ENCODE measurements around the gene TNS1.

TNS1 gene

GRCh38 chr2:217830807-217831206 is 172.0 kb downstream of the TNS1 start:
- DNase-seq (ENCODE audit: low read depth) = no peak

DNA sequence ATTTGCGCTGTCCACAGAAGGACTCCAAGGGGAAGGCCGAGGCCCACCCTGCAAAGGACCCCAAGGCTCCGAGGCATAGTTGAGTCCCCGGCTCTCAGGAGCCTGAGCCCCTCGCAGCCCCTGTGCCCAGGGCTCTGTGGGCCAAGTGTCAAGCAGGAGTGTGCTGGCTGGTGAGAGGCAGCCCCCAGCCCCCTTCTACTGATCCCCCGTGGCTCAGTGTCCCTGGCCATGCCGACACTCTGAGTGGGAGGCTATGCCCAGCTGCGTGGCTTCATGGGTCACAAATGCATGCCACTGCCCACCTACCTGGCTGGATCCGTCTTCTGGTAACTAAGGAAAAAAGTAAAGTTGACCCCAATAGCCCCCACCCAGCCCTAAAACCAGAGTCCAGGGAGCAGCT is 172.7 kb downstream of the TNS1 start:
- no peak for DNase-seq (ENCODE audit: low read depth)

- no peak for DNase-seq (ENCODE audit: low read depth)
Measured at GRCh38 chr2:217829420-217829819, 173.4 kb downstream of the TNS1 start.

DNA sequence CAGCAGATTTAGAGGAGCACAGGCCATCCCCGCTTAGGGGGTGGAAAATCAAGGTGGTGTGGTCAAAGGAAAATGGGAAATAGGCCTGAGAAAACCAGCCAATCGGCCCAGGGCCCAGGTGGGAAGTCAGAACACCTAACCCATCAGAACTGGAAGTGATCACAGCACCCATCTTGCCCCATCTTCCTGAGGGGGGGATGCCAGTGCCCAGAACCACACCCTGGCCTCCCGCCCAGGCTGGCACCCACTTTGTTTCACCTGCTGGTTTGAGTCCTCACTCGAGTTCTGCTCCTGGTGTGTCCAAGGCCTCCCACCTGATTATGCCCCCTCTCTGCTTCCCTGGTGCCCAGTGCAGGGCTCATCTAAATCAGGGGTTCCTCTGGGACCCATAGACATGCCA is 174.5 kb downstream of the TNS1 start:
- DNase-seq (ENCODE audit: low read depth) = no peak

DNA sequence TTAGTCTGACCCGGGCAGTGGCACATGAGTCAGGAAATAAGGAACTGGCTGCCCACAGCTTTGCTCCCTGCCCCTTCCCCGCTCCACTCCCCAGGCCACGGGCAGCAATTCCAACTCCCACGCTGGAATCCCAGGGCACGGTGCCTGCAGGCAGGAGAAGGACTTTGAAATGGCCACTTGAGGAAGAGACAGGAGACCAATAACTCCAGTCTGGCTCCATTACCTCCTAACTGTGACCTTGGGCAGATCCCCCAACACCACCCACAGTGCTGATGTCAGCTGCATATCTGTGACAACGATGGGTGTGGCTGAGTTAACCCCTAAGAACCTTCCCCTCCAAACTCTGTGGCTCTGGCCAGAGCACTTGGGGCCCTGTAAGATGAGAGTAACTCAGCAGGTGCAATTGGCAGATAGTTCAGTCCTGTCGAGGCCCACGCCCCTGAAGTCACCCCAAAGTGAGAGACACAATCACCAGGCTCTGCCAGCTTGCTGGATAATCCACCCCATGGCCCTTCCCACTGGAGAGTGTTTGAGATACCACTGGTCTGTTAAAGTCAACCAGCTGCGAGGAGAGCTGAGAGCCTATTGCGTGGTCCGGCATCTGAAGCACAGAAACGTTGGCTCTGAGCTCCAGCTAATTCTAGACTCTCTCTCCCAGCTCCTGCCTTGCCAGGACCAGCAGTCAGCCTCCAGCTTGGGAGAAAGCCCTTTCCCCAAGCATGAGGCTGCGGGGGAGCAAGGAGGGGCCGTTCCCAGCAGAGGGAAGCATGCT is 175.2 kb downstream of the TNS1 start:
- DNase-seq (ENCODE audit: low read depth) = no peak

DNA sequence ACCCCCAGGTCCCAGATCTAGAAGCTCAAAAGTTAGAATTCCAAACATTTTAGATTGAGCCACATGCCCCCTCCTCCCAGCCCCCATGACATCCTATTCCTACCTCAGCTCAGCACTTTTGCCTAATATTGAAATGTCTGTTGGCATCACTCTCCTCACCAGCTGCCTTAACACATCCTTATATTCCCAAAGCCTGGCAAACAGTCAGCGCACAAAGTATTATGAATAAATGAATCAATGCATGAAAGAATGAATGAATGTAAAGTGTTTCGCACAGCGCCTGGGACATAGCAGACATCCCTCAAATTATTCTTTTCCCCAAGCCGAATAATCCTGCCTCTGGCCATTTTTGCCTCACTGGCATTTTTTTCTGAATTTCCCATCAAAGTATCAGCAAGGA is 175.8 kb downstream of the TNS1 start:
- no peak for DNase-seq (ENCODE audit: low read depth)

GRCh38 chr2:217826520-217826919 is 176.3 kb downstream of the TNS1 start:
- no peak for DNase-seq (ENCODE audit: low read depth)

GRCh38 chr2:217825469-217826235 is 177.1 kb downstream of the TNS1 start:
- no peak for DNase-seq (ENCODE audit: low read depth)

DNA sequence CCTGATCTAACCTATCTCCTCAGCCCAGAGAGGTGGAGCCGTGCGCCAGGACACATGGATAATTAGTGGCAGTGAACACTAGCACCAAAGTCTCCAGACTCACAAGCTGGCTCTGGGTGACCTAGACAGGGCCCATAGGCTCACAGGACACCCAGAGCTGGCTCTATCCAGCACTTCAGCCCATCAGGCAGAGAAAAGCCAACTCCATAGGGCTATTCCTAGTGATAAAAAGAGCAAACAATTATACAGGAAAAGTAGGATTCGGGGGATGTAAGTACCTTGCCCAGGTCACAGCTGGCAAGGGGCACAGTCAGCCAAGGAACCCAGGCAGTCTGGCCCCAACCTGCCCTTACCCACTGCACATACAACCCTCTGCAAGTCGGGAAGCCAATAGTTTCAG is 178.6 kb downstream of the TNS1 start:
- DNase-seq (ENCODE audit: low read depth) = no peak

GRCh38 chr2:217823626-217824025 is 179.2 kb downstream of the TNS1 start:
- no peak for DNase-seq (ENCODE audit: low read depth)

DNA sequence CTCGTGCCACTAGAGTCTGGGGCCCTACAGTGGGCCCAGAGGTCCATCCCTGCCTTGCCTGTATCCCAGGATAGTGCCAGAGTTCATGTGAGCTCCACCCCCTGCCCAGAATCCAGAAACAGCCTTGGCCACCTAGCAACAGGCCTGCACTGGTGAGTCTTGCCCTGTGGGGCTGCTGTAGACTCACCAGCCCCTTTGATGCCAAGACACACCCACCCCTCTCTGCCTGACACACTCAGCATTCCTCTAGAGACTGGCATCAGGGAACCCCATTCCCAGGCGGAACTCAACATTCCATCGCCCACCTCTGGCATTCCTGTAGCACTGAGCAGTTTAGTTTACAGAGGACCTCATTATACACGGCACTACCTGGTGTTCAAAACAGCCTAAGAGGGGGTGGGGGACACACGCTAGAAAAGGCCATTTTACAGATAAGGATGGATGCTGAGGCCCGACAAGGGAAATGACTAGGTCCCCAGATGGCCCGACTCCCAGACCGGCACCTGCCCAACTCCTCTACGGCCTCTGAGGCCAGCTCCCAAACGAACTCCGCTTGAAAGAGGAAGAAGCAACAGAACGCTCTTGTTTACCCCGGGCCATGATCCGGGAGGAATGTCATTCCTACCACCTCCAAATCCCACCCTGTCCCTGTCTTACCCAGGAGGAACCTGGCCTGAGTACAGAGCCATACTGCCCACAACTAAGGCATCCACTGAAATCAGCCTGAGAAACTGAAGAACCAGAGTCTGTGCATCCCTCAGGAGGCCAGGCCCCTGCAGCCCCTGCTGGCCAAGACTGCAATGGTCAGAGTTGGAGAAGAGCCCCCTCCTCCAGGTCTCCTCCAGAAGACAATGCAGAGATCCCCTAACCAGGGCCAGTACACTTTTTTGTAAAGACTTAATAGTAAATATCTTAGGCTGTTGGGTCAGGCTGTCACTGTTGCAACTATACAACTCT is 180.2 kb downstream of the TNS1 start:
- no peak for DNase-seq (ENCODE audit: low read depth)

GRCh38 chr2:217821536-217822147 is 181.2 kb downstream of the TNS1 start:
- DNase-seq (ENCODE audit: low read depth) = no peak

GRCh38 chr2:217820904-217821303 is 181.9 kb downstream of the TNS1 start:
- no peak for DNase-seq (ENCODE audit: low read depth)

GRCh38 chr2:217820091-217820819 is 182.5 kb downstream of the TNS1 start:
- no peak for DNase-seq (ENCODE audit: low read depth)

- DNase-seq (ENCODE audit: low read depth) = no peak
Measured at GRCh38 chr2:217818293-217818850, 184.4 kb downstream of the TNS1 start.

- DNase-seq (ENCODE audit: low read depth) = no peak
Measured at GRCh38 chr2:217817466-217818292, 185.1 kb downstream of the TNS1 start.

DNA sequence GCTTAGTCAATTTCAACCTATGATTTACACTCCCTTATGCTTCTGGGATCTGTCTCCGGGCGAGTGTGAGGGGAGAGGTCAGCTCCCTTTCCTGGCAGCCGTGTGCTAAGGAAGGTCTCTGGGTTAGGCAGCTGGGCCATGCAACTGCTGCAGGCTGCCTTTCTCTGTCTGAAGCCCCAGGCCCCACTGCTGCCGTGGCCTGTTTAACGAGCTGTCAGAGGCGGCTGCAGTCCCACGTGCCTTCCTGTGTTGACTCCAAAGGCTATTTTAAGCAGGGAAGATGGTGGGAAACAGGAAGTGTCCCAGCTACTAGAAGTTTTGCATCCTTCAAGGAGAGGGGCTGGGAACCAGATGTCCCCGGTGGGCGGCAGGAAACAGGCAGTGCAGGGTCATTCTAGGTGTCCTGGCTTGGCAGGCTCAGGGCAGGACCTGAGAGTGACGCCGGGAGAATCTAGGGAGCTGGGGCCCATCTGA is 186.4 kb downstream of the TNS1 start:
- DNase-seq (ENCODE audit: low read depth) = no peak

DNA sequence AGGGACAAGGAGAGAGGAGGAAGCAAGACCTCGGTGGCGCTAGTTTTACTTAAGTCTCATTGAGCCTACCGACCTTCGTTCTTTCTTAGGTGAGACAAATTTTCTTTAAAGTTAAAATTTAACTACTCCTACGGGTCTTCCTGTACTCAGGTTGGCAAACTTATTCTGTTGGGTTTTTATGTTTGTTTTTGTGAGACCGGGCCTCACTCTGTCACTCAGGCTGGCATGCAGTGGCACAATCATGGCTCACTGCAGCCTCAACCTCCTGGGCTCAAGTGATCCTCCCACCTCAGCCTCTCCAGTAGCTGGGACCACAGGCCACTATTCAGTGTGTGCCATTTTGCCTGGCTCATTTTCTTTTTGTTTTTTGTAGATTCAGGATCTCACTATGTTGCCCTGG is 189.0 kb downstream of the TNS1 start:
- no peak for DNase-seq (ENCODE audit: low read depth)

DNA sequence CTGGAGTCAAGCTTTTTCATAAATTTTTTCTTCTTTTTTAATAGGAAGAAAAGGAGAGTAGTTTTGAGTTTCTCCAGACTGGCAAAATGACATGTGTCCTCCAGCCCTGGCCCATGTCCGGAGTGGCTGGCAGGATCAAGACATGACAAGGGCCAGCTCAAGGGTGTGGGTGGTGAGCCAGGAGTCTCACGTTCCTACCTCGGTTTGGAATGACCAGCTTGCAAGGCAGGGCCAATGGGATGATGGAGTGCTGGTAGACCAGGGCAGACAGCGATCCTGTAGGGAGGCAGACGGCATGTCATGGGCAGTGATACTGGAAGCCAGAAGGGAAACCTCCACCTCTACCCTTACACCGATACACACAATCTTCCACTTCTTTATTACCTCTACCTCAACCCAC is 190.6 kb downstream of the TNS1 start:
- no peak for DNase-seq (ENCODE audit: low read depth)

DNA sequence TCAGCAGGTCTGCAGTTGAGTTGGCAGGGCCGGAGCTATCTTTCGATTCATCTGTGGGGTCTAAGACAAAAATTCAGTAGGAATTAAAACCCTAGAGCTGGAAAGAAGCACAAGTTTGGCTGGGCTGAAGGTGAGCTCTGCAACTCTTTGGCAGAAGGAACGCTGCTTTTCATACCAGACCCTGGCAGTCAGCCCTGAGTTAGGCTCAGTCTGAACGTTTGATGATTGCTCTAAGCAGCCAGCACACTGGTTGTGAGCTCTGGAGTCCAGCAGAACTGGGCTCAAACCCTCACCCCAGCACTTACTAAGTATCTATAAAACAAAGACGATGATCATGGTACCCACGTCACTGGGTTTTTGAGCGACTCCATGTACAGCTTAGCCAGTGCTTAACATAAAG is 192.5 kb downstream of the TNS1 start:
- DNase-seq (ENCODE audit: low read depth) = no peak
